GM12892 (cell line): Measurements from ENCODE around the gene C17orf75.

Source experiments
- DNase-seq: peaks from one replicate; pipeline ENCODE4 v3.0.0; 2011; ENCODE audit not compliant: insufficient read length
- FAIRE-seq: peaks from 2 replicates; lab custom pipeline; 2011; peaks lifted over from hg19 to GRCh38; lab: Jason Lieb, UNC
- POLR2A ChIP-seq: IDR thresholded peaks from 2 replicates; pipeline ENCODE4 v1.6.1; 2011; ENCODE audit warnings: low read depth, low read length, control low read depth
- POLR2AphosphoS5 ChIP-seq: IDR thresholded peaks from 2 replicates; pipeline ENCODE4 v1.6.1; 2011; ENCODE audit warnings: low read depth, low read length, control low read depth
- TAF1 ChIP-seq: IDR thresholded peaks from 2 replicates; pipeline ENCODE4 v1.6.1; 2011; ENCODE audit warnings: low read depth, mild to moderate bottlenecking, control low read depth, low read length, borderline replicate concordance

The C17orf75 gene

GRCh38 chr17:32299580-32300164 lies 42.3 kb downstream of the C17orf75 start:
- no peak for DNase-seq
- no peak for TF ChIP-seq TAF1
- no peak for TF ChIP-seq POLR2AphosphoS5
- no peak for TF ChIP-seq POLR2A
- FAIRE-seq: no peak

- no peak for DNase-seq
- FAIRE-seq: no peak
- TF ChIP-seq POLR2AphosphoS5 (no peak), POLR2A (no peak), TAF1 (no peak)
Measured at GRCh38 chr17:32298721-32299579, 43.0 kb downstream of the C17orf75 start.

- DNase-seq (no peak), FAIRE-seq (no peak)
- TF ChIP-seq POLR2AphosphoS5 (no peak), TAF1 (no peak), POLR2A (no peak)
Measured at GRCh38 chr17:32298298-32298697, 43.7 kb downstream of the C17orf75 start.

- TF ChIP-seq POLR2A: no peak
- no peak for TF ChIP-seq POLR2AphosphoS5
- TF ChIP-seq TAF1: no peak
- FAIRE-seq (no peak), DNase-seq (no peak)
Measured at GRCh38 chr17:32297860-32298259, 44.1 kb downstream of the C17orf75 start.

- TF ChIP-seq TAF1: no peak
- TF ChIP-seq POLR2A: no peak
- no peak for TF ChIP-seq POLR2AphosphoS5
- FAIRE-seq: no peak
- no peak for DNase-seq
Measured at GRCh38 chr17:32297424-32297823, 44.5 kb downstream of the C17orf75 start.

GRCh38 chr17:32292094-32292493 lies 49.9 kb downstream of the C17orf75 start:
- TF ChIP-seq POLR2AphosphoS5: no peak
- no peak for TF ChIP-seq POLR2A
- no peak for TF ChIP-seq TAF1
- no peak for DNase-seq
- FAIRE-seq: no peak

GRCh38 chr17:32289471-32290070 lies 52.4 kb downstream of the C17orf75 start:
- DNase-seq (no peak), FAIRE-seq (no peak)
- TF ChIP-seq POLR2AphosphoS5 (no peak), POLR2A (no peak), TAF1 (no peak)

GRCh38 chr17:32288615-32289014 lies 53.4 kb downstream of the C17orf75 start:
- TF ChIP-seq TAF1 (no peak), POLR2A (no peak), POLR2AphosphoS5 (no peak)
- DNase-seq (no peak), FAIRE-seq (no peak)

- no peak for FAIRE-seq
Measured at GRCh38 chr17:32287804-32288511, 54.0 kb downstream of the C17orf75 start.

GRCh38 chr17:32286518-32286900 lies 55.5 kb downstream of the C17orf75 start:
- FAIRE-seq (no peak), DNase-seq (no peak)
- TF ChIP-seq TAF1 (no peak), POLR2AphosphoS5 (no peak), POLR2A (no peak)

More at GRCh38 chr17:32287804-32288511, 54.0 kb downstream of the C17orf75 start:
- DNase-seq: no peak
- TF ChIP-seq POLR2A (no peak), POLR2AphosphoS5 (no peak), TAF1 (no peak)
